A549 (cell line): ENCODE results near the gene PLCD1. TPM values are rescaled to one million over a fixed set of nuclear protein-coding genes. Genes with fewer than 3 reads are reported as not detected.

Source experiments
- ATAC-seq, 2 experiments: fragments of 200-7000 bp in 1 of 2; fragments of >200 bp in 1 of 2; cut with Nextera tagmentation in 1 of 2; cut with Tn5 transposase in 1 of 2; 3 replicates each; pipeline versions ENCODE4 v1.8.0 to v1.9.1; 2018 to 2020; ENCODE audit warnings: mild to moderate bottlenecking in 1 of 2, moderate library complexity in 1 of 2
- CTCF ChIA-PET: fragments of 300-600 bp; sonication (Branson Sonifier 250); formaldehyde crosslinking; extraction: SDS; loops from one replicate; lab custom pipeline; 2021; ENCODE audit warnings: antibody characterized with exemption, inconsistent platforms; lab: Yijun Ruan, JAX
- POLR2A ChIA-PET: fragments of 350-600 bp; formaldehyde crosslinking; extraction: SDS; loops from one replicate; lab custom pipeline; 2021; ENCODE audit warnings: antibody characterized with exemption, inconsistent platforms; lab: Yijun Ruan, JAX
- DNase-seq, 2 experiments: peaks; one replicate each; pipeline versions ENCODE4 v3.0.0 to v3.0.0-alpha.2; 2011 to 2016; ENCODE audit warnings: low read depth in 1 of 2, low spot score in 1 of 2
- FAIRE-seq: peaks from 2 replicates; lab custom pipeline; 2011; peaks lifted over from hg19 to GRCh38; lab: Jason Lieb, UNC
- H3K27ac ChIP-seq, 2 experiments: fragments of >200 bp; sonication (Bioruptor Twin); formaldehyde crosslinking; 3 replicates each; pipeline ENCODE4 v1.5.1; 2016 to 2017
- H3K4me1 ChIP-seq: fragments of >200 bp; sonication (Bioruptor Twin); formaldehyde crosslinking; 3 replicates; pipeline ENCODE4 v1.6.1; 2016
- H3K4me2 ChIP-seq: fragments of >200 bp; sonication (Bioruptor Twin); formaldehyde crosslinking; 3 replicates; pipeline ENCODE4 v1.6.1; 2016
- H3K4me3 ChIP-seq: fragments of >200 bp; sonication (Bioruptor Twin); formaldehyde crosslinking; 3 replicates; pipeline ENCODE4 v1.5.1; 2016
- H3K9me3 ChIP-seq: fragments of >200 bp; sonication (Bioruptor Twin); formaldehyde crosslinking; 3 replicates; pipeline ENCODE4 v1.6.1; 2016
- BCL3 ChIP-seq: fragments of >200 bp; sonication (Bioruptor Twin); formaldehyde crosslinking; IDR thresholded peaks from 3 replicates; pipeline ENCODE4 v1.6.1; 2016
- CBX2 ChIP-seq: fragments of 200-600 bp; sonication (generic); IDR thresholded peaks from 2 replicates; pipeline ENCODE4 v1.6.1; 2016; ENCODE audit warnings: low read depth, mild to moderate bottlenecking, borderline replicate concordance
- CEBPB ChIP-seq, 2 experiments: fragments of >200 bp in 1 of 2; sonication (Bioruptor Twin) in 1 of 2; formaldehyde crosslinking in 1 of 2; IDR thresholded peaks; 2 replicates each; pipeline ENCODE4 v1.6.1; 2012 to 2016
- CHD4 ChIP-seq: fragments of 200-600 bp; sonication (generic); IDR thresholded peaks from 2 replicates; pipeline ENCODE4 v1.6.1; 2016; ENCODE audit warnings: antibody characterized with exemption, mild to moderate bottlenecking, borderline replicate concordance
- EP300 ChIP-seq, 2 experiments: fragments of >200 bp; sonication (Bioruptor Twin); formaldehyde crosslinking; IDR thresholded peaks; 2 replicates in 1 of 2; 3 replicates in 1 of 2; pipeline ENCODE4 v1.6.1; 2016 to 2017
- FOSL2 ChIP-seq, 2 experiments: fragments of 450-650 bp in 1 of 2; fragments of >200 bp in 1 of 2; sonication (Bioruptor Twin) in 1 of 2; formaldehyde crosslinking; IDR thresholded peaks; 2 replicates each; pipeline versions ENCODE4 v1.5.0 to v1.6.1; 2016 to 2020; ENCODE audit warnings: mild to moderate bottlenecking in 1 of 2, moderate library complexity in 1 of 2
- MAFK ChIP-seq: fragments of 450-650 bp; IDR thresholded peaks from 2 replicates; pipeline ENCODE4 v1.6.1; 2014; ENCODE audit not compliant: partially characterized antibody
- NPAS2 ChIP-seq: fragments of 250-450 bp; sonication (Bioruptor Pico); IDR thresholded peaks from 2 replicates; pipeline ENCODE4 v1.8.0; 2022; ENCODE audit warnings: mild to moderate bottlenecking, moderate library complexity, borderline replicate concordance
- NR3C1 ChIP-seq: fragments of >200 bp; sonication (Bioruptor Twin); formaldehyde crosslinking; IDR thresholded peaks from 3 replicates; pipeline ENCODE4 v1.6.1; 2017
- PHF8 ChIP-seq: fragments of 200-600 bp; sonication (generic); IDR thresholded peaks from 2 replicates; pipeline ENCODE4 v1.6.1; 2016; ENCODE audit warnings: low read depth, mild to moderate bottlenecking, antibody characterized with exemption, moderate library complexity, borderline replicate concordance
- RAD21 ChIP-seq, 2 experiments: fragments of >200 bp in 1 of 2; sonication (Bioruptor Twin) in 1 of 2; formaldehyde crosslinking in 1 of 2; IDR thresholded peaks in 1 of 2; conservative IDR thresholded peaks in 1 of 2; 2 replicates in 1 of 2; 3 replicates in 1 of 2; pipeline ENCODE4 v1.6.1; 2012 to 2018; ENCODE audit warnings: inconsistent platforms in 1 of 2
- RARB ChIP-seq: fragments of 250-450 bp; sonication (Bioruptor Pico); IDR thresholded peaks from 2 replicates; pipeline ENCODE4 v1.8.0; 2021; ENCODE audit warnings: mild to moderate bottlenecking, moderate library complexity
- RCOR1 ChIP-seq: fragments of 150-350 bp; IDR thresholded peaks from 2 replicates; pipeline ENCODE4 v1.6.1; 2014; ENCODE audit warnings: antibody characterized with exemption, low read length, low read depth
- SMC3 ChIP-seq: fragments of >200 bp; sonication (Bioruptor Twin); formaldehyde crosslinking; IDR thresholded peaks from 3 replicates; pipeline ENCODE4 v1.6.1; 2018; ENCODE audit warnings: inconsistent platforms
- TFCP2L1 ChIP-seq: fragments of 250-450 bp; sonication (Bioruptor Pico); IDR thresholded peaks from 2 replicates; pipeline ENCODE4 v1.5.0; 2021; ENCODE audit warnings: mild to moderate bottlenecking
- TP53 ChIP-seq: fragments of 250-450 bp; sonication (Bioruptor Pico); IDR thresholded peaks from 2 replicates; pipeline ENCODE4 v1.5.0; 2021; ENCODE audit warnings: mild to moderate bottlenecking, moderate library complexity
- ZNF302 ChIP-seq: fragments of 250-450 bp; sonication (Bioruptor Pico); IDR thresholded peaks from 2 replicates; pipeline ENCODE4 v1.9.0; 2021; ENCODE audit warnings: inconsistent platforms, mild to moderate bottlenecking, moderate library complexity
- ZSCAN20 ChIP-seq: fragments of 250-450 bp; sonication (Bioruptor Pico); IDR thresholded peaks from 2 replicates; pipeline ENCODE4 v1.8.0; 2022; ENCODE audit warnings: mild to moderate bottlenecking, moderate library complexity
- WGBS: methylation state at CpG from one replicate; pipeline ENCODE4 v1.1.6; 2017; ENCODE audit errors: missing lambda C conversion rate; 5-methylcytosine and 5-hydroxymethylcytosine counted together
- polyA plus RNA-seq, 4 experiments: library from polyadenylated mRNA; depleted of rRNA in 3 of 4; stranded (reverse); fragments of >200 nt; fragmentation: RNase III in 1 of 4; extraction: RNeasy Plus Mini Kit Qiagen cat#74134 plus additional on column Dnase treatment in 1 of 4; gene quantifications; 2 replicates in 3 of 4; 3 replicates in 1 of 4; pipeline ENCODE4 v1.2.3, GENCODE V29; 2011 to 2017
- TF ChIP-seq, protein P1 (sequence below): IDR thresholded peaks from 2 replicates; pipeline ENCODE4 v1.6.1; 2012
- TF ChIP-seq, protein P2 (sequence below): fragments of >200 bp; sonication (Bioruptor Twin); formaldehyde crosslinking; IDR thresholded peaks from 3 replicates; pipeline ENCODE4 v1.5.1; 2016

Gene PLCD1
- polyA plus RNA-seq, 2 of the 4 experiments (the other 2 are of a cell fraction): 3.9 to 4.8 TPM

DNA sequence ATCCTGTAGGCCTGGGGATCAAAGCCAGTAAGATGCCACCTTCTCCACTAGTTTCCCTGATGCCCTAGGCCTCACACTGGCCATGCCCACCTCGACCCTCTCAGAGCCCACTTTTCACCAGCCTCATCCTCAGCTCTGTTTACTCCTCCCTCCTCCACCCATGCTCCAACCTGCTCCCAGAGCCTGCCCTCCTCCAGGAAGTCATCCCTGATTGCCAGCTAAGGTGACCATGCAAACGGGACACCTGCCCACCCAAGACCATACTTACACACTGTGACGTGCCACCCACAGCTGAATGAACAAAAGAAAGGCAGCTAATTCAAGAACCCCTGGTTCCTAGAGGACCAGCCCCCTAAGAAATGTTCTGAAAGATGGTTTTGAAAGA is 9.1 kb downstream of the PLCD1 start:
- no peak for ATAC-seq
- no peak overlapping the region for H3K4me2 ChIP-seq
- H3K4me1 ChIP-seq: peaks cover under 1% of the 10 kb centered on the region; the same call in 1 of the 3 replicates
- TF ChIP-seq, protein P1, sequence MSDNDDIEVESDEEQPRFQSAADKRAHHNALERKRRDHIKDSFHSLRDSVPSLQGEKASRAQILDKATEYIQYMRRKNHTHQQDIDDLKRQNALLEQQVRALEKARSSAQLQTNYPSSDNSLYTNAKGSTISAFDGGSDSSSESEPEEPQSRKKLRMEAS: no peak
- TF ChIP-seq, protein P2, sequence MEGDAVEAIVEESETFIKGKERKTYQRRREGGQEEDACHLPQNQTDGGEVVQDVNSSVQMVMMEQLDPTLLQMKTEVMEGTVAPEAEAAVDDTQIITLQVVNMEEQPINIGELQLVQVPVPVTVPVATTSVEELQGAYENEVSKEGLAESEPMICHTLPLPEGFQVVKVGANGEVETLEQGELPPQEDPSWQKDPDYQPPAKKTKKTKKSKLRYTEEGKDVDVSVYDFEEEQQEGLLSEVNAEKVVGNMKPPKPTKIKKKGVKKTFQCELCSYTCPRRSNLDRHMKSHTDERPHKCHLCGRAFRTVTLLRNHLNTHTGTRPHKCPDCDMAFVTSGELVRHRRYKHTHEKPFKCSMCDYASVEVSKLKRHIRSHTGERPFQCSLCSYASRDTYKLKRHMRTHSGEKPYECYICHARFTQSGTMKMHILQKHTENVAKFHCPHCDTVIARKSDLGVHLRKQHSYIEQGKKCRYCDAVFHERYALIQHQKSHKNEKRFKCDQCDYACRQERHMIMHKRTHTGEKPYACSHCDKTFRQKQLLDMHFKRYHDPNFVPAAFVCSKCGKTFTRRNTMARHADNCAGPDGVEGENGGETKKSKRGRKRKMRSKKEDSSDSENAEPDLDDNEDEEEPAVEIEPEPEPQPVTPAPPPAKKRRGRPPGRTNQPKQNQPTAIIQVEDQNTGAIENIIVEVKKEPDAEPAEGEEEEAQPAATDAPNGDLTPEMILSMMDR: no peak
- TF ChIP-seq EP300 (IDR thresholded peaks at IDR 0.05) (no peak), RCOR1 (no peak)
- no peak for DNase-seq
- no peak overlapping the region for H3K4me3 ChIP-seq
- POLR2A ChIA-PET: no interaction called here
- no peak for FAIRE-seq
- CTCF ChIA-PET: interaction anchor here (0.6 to 2.0 kb wide), 6 partner anchors 9 to 326 kb away, joined by 3 to 6 read pairs (median 4); partner anchors contain the start of gene XYLB
- H3K9me3 ChIP-seq: peaks cover 3% of the 10 kb centered on the region; the same call in 1 of the 3 replicates
- H3K27ac ChIP-seq: no peak overlapping the region
- WGBS: 44% methylated on average over 3 of the region's 3 CpGs

- Histone ChIP-seq H3K4me2 (no peak overlapping the region), H3K4me3 (no peak overlapping the region), H3K27ac (no peak overlapping the region), H3K4me1 (no peaks in the 10 kb centered on the region), H3K9me3 (peaks cover 3% of the 10 kb centered on the region; the same call in 1 of the 3 replicates)
- FAIRE-seq (no peak), ATAC-seq (no peak), DNase-seq (no peak)
- POLR2A ChIA-PET: no interaction called here
- no peak for TF ChIP-seq RAD21 (conservative IDR thresholded peaks at IDR 0.05 in 1 of 2, IDR thresholded peaks at IDR 0.05 in 1 of 2)
- TF ChIP-seq CHD4: no peak
- TF ChIP-seq RARB: no peak
- TF ChIP-seq SMC3: no peak
- TF ChIP-seq TFCP2L1 (CRISPR knock-in tag): no peak
- no peak for TF ChIP-seq MAFK
- TF ChIP-seq NPAS2: no peak
- TF ChIP-seq PHF8: no peak
- no peak for TF ChIP-seq CEBPB (IDR thresholded peaks at IDR 0.05)
- TF ChIP-seq, protein P2: no peak
- no peak for TF ChIP-seq BCL3
- TF ChIP-seq CBX2: no peak
- no peak for TF ChIP-seq TP53 (CRISPR knock-in tag)
- no peak for TF ChIP-seq ZNF302 (CRISPR knock-in tag)
- no peak for TF ChIP-seq FOSL2 (IDR thresholded peaks at IDR 0.05)
- TF ChIP-seq FOSL2 (CRISPR knock-in tag; IDR thresholded peaks at IDR 0.05): no peak
- no peak for TF ChIP-seq ZSCAN20 (CRISPR knock-in tag)
- no peak for TF ChIP-seq NR3C1
- CTCF ChIA-PET: interaction anchor here (0.6 to 2.0 kb wide), 6 partner anchors 8 to 327 kb away, joined by 3 to 6 read pairs (median 4); partner anchors contain the start of gene XYLB
- WGBS: 84% methylated on average over 10 of the region's 10 CpGs
These were observed 9.6 kb downstream of the PLCD1 start for GRCh38 chr3:38019658-38020341.
